ELR (cell line): ENCODE results near the gene PBX3.

ENCODE experiments used
- DNase-seq: peaks from one replicate; pipeline ENCODE4 v3.0.0-alpha.2; 2015; ENCODE audit warnings: low read depth

Gene PBX3

GRCh38 chr9:125996791-125997190, 249.6 kb downstream of the PBX3 start:
- DNase-seq, result no peak

GRCh38 chr9:125997196-125997823, 250.1 kb downstream of the PBX3 start:
- no peak for DNase-seq

DNA sequence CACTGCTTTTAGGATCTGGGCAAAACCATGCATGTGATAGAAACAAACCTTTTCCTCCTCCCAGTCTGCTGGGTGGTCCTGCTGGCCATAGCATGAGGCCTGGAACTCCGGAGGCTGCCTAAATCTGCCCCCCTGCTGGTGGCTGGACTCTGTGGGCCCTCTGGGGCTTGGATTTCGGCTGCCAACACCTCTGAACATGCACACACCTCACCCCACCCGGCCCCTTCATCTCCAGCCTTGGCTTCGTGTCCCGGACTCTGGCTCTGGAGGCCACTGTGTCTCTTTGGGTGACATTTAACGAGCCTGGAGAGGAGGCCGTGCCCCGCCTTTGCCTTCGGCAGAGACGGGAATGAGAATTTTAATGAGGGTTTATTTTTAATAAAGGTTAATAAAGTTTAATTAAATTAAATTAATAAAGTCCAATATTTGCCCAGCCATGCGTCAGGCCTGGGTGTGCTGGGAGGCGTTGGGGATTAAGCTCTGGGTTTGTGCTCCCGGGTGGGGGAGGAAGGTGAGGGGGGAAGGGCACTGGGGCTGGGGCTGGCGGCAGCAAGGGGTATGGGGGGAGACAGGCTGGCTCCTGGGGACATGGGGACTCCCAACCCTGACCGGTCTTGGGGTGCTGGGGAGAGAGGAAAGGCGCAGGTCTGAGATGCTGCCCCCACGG, 251.8 kb downstream of the PBX3 start:
- DNase-seq, result no peak

- DNase-seq, result no peak
Observed at GRCh38 chr9:125999504-125999881, 252.3 kb downstream of the PBX3 start.

GRCh38 chr9:126000256-126000655, 253.1 kb downstream of the PBX3 start:
- DNase-seq, result no peak

DNA sequence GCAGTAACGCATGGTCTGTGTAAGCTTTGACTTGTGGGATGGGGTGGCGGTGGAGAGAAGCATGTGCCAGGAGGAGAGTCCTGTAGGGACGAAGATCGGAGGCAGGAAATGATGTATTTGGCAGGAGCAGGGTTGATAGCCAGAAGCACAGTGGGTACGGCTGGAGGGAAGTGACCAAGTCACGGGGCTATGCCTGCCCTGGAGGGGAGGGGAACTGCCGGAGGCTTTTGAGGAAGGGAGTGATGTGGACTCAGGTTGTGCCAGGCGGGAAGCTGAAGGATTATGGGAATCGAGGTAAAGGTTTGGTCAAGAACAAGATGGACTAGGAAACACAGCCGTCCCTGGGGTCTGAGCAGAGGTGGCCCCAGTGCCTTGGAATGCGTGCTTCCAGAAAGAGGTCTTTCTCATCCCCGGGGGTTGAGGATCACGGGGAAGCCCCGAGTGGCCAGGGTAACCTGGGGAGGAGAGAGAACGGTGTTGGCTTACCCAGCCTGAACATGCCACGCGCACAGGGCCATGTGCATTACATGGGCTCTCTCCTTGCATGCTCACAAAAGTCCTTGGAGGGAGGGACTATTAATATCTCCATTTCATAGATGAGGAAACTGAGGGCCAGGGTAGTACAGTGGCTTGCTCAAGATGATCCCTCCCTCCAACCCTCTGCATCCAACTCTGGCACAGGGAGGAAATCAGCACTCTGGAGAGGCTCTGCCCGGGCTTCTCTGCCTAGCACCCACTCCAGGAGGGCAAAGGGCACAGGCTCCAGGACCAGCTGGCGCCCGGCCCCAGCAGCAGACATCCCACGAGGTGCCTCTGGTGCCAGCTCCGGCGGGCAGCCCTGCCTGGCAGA, 253.8 kb downstream of the PBX3 start:
- no peak for DNase-seq

- DNase-seq, result no peak
Observed at GRCh38 chr9:126001581-126002225, 254.5 kb downstream of the PBX3 start.

- no peak for DNase-seq
Observed at GRCh38 chr9:126002476-126003350, 255.5 kb downstream of the PBX3 start.

GRCh38 chr9:126009047-126009446, 261.9 kb downstream of the PBX3 start:
- DNase-seq, result peak; percentile 7

- no peak for DNase-seq
Observed at GRCh38 chr9:126014726-126015125, 267.6 kb downstream of the PBX3 start.

DNA sequence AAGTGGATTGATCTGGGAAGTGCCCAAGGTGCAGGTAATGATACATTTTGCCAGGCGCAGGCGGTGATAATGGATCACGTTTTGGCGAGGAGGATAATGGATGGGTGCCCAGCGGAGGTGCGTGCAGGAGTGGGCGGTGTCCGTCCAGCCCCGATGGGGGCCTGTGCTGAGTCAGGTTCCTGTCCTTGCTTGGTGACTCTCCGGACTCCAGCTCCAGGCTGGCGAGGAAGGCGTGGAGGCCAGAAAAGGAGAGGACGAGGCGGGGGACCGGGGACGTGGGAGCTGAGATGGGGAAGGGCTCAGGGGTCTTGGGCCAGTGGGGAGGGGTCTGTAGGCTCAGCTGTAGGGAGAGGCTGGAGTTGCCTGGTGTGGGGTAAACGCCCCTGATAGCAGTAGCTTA, 268.3 kb downstream of the PBX3 start:
- DNase-seq, result no peak

GRCh38 chr9:126016579-126017290, 269.6 kb downstream of the PBX3 start:
- no peak for DNase-seq
